HL-60 (cell line): ENCODE measurements around the gene AKAP10.

Source experiments
- CTCF ChIP-seq: IDR thresholded peaks from one replicate; pipeline ENCODE4 v1.5.1; 2011; ENCODE audit warnings: low read length, control low read depth, inconsistent platforms; ENCODE audit not compliant: insufficient read depth
- POLR2AphosphoS5 ChIP-seq: IDR thresholded peaks from 2 replicates; pipeline ENCODE4 v1.6.1; 2012; ENCODE audit warnings: low read depth
- REST ChIP-seq: IDR thresholded peaks from 2 replicates; pipeline ENCODE4 v1.6.1; 2012; ENCODE audit warnings: low read depth; ENCODE audit not compliant: insufficient replicate concordance

GRCh38 chr17:19996502-19996901 is 18.9 kb upstream of the AKAP10 start:
- TF ChIP-seq REST (no peak), CTCF (no peak), POLR2AphosphoS5 (no peak)
